Cortex of kidney (tissue), 1 donor: Measurements from ENCODE around the gene LRFN2.

Experiments
- DNase-seq: peaks from one replicate; lab custom pipeline; 2025; lab: John Stamatoyannopoulos, UW

Gene LRFN2

DNA sequence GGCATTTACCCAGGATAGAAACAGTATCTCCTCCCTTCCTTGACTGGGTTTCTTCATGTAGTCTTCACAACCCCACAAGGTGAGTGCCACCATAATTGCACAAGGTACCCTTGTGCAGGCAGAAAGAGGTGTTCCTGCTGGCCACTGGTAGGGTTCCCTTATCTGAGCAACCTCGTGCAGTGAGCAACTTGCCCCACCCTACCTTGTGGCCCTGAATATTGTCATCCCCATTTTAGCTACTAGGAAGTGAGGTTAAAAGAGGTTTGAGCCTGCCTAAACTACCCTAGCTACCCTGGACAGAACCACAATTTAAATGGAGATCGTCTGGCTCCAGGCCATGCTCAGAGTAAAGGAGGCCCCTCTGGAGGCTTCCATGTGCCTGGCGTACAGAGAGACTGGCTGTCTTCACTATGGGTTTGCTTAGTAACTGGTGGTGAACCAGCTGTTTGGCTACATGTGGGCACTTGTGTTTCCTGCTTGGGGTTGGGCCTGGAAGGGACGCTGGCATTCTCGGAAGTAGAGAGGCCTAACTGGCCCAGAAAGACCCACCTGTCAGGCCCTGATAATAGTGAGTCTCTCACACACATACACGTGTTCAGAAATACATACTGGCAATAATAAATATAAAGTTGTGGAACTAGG is 148.8 kb downstream of the LRFN2 start:
- no peak for DNase-seq

DNA sequence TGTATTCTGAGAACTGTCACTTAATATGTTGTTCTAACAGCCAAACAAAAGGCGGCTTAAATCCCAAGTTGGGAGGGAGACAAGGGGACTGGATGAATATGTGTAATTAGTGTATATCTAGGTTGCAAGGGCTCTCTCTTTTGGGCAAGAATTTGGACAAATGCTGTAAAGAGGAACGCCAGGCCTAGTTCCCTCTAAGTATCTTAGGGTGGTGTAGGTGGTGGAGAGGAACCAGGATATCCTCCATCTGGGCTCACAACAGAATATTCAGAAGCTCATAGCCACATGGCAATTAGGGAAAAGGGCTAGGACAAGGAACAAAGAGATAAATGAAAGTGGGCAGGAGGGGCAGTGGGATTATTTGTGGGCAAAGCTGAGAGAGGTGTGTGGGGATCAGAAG is 149.5 kb downstream of the LRFN2 start:
- DNase-seq = no peak

DNA sequence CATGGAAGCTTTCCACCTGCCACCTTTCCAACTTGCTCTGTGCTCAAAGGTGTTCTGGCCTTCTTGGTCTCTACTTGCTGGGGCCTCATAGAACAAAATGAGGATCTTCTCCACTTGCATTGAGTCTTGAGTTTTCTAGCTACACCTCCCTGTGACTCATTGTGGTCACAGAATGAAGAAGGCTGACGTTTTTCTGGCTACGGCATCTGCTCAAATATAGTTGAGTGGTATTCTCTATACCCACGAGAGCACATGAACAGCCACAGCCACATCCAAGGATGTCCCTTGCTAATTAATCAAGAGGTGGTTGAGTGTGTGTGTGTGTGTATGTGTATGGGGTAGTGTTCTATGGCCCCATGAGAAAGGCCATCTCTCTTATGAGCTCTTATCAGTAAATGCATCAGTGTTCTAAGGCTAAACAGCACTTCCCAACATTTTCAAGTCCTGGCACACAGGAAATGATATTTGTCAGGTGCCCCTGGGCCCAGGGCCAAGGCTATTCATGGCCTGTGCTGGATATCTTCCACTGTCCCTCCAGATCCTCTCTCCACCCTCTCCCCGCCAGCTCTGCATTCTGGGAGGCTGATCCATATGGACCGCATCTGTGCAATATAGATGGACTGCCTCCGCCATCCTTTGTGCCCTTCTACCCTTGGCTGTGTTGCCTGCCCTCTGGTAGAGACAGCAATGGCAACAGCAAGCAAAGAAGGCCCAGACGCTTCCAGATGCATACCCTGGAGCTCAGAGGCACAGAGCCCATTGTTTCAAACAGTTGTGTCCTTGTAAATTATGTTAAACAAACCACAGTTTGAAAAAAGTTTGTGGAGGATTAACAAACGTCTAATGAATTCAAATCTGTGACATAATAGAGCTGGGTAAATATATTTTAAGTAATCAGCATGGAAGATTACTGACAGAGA is 150.2 kb downstream of the LRFN2 start:
- no peak for DNase-seq

DNA sequence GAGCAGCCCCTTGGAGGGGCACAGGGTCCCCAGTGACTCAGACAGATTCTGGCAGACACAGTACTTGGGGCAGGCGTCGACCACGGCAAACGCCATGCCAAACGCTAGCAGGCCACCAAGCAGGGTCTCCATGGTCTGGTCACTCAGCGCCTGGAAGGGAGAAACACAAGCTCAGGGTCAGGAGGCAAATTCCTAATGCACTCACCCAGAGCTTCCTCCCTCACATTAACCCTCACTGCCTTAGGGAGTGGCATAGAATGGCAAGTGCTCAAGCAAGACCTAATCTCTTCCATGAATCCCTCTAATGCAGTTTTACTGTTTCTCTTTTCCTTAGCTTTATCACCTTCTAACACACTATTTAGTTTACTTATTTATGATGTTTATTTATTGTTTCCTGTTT is 154.2 kb downstream of the LRFN2 start:
- DNase-seq = no peak

DNA sequence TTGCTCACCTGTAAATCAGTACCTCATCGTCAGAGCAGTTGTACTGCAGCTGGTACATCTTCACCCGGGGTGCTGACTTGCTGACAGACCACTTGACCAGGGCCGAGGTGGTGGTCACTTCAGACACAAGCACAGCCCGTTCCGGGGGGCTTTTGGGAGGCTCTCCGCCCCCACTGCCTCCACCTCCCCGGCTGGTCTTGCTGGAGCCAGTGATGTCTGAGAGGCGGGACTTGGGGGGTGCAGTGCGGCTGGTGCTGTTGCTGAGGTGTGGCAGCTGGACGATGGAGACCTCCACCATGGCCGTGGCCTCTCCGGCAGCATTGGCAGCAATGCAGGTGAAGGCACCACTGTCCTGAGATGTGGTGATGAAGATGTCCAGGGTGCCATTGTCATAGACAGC is 155.5 kb downstream of the LRFN2 start:
- DNase-seq = no peak

DNA sequence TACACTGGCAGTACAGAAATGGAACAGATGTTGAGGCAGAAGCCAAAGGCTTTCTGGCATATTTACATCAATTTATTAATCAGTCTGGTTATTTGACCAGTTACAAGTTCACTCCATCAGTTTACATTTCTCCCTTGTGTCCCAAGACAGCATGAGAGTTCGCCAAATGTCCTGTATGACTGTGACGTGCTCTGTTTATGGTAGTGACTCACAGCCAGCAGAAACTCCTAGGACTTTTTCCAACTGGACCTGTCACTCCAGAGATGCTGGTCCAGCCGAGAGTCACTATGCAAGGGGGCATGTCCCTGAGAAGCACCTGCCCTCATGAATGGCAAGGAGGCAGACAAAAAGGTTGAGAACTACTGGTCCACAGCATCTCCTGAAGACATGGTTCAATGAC is 160.0 kb downstream of the LRFN2 start:
- no peak for DNase-seq

DNA sequence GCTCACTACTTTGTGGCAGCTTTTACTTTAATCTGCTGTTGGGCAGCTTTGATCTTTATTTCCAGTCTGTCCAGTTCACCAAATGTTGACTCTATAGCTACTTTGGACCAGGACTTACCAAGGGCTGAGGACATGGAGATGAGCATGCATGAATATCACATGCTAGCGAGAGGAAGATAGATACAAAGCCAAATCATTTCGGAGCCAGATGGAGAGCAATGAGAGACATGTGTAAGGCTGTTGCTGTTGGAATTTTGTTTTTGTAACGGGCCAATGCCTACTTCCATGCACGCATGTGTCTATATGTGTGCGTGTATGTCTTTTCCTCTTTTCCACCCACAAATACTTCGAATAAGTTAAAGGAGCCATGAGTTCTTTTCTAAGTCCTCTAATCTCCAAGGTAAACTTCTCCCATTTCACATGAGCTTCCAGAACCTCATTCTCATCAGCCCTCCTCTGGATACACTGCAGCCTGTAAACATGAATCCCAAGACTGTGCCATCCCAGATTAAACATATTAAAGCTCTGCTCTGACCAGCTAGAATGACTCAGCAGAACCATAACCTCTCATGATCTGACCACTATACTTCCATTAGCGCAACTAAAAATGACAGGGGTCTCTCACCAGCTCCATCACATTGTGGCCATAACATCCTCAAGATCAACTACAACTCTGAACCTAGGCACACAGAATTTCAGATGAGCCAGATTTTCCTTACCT is 160.7 kb downstream of the LRFN2 start:
- DNase-seq = no peak

DNA sequence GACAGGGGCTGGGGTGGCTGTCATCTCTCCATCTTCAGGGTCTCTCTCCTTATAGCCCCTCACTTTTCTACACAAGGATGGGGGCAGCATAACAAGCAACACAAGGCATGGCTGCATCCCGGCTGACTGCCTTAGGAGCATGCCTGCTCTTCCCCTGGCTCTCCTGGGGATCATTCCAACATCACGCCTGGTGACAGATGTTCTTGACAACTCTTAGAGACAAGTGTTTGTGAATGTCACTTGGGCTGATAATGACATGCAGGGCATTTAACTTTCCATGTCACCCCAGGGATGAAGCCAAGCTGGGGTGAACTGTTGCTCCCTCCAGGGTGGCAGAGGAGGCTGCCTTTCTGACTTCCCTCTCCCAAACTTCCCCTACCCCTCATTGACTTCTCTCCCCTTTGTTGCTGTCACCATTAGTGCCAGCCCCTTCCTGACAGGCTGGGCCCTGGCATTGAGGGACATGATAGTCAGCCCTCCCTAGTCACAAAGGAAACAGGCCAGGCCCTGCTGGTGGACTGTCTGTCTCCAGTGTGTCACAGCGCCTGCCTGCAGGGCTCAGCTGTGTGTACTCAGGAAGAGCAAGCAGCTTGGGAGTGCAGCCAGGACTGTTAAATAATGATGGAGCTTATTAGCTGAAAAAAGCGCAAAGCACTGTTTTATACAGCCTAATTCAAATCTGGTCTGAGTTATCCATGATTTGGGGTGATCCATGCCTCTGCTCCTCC is 161.8 kb downstream of the LRFN2 start:
- DNase-seq = no peak

DNA sequence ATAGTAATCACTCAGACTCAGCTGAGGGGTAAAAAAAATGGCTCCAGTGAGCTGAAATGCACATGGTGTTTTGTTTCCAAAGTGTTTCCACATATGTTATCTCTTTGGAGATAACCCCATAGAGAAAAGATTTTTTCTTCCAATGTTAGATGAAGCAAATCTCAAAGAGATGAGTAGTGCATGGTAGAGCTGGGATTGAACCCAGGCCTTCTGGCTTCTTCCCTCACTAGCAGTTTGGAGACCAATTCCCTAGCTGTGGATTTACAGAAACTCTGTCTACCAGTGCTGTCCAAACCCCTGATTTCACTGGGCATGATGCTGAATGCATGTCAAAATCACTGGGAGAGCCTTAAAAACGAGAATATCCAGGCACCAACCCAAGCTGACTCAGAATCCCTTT is 165.1 kb downstream of the LRFN2 start:
- no peak for DNase-seq

DNA sequence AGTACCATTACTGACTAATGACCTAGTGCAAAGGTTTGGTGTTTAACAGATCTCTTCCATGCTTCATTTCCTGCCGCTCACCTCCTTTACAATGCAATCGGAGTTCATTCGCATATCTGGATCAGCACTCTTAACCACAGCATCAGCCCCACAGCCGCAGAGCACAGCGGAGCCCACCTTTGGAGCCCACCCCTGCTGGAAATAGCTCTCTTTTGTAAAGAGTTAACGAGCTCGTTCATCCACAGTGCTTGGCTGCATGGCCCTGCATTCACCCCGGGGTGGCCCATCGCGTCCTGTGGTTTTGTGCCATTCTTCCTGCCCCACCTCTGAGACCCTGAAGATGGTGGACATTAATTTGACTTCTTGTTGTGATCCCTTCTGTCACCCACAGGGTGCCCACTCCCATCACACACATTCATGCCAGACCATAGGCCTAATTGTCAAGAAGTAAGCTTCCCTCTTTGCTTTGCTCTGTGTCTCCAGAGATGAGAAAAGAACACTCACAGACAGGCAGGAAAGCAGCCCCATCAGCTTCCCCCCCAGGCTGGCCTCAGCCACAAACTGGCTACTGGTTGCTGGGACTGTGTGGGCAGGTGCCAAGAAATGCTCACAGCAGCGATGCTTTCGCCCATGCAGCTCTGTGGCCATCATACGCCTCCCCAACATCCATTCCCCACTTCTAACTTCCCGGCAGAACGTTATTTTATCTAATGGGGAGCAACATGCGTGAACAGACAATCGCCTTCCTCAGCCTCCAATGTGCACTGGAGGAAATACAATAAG is 167.0 kb downstream of the LRFN2 start:
- no peak for DNase-seq

DNA sequence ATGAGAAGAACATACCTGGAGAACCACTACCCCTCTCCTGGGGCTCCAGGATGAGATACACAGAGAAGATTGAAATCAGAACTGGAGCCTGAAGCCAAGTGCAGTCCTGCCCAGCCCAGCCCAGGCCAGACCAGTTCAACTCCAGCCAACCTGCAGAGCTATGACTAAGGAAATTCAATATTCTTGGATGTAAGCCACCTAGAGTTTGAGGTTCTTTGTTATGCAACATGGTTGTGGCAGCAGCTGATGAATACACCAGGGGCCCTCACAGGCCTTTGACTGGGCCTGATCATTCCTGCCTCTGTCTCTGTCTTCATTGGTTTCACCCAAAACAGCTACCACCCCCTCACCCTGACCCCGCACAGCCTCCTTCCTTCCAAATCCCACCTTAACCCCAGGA is 167.8 kb downstream of the LRFN2 start:
- DNase-seq = no peak

DNA sequence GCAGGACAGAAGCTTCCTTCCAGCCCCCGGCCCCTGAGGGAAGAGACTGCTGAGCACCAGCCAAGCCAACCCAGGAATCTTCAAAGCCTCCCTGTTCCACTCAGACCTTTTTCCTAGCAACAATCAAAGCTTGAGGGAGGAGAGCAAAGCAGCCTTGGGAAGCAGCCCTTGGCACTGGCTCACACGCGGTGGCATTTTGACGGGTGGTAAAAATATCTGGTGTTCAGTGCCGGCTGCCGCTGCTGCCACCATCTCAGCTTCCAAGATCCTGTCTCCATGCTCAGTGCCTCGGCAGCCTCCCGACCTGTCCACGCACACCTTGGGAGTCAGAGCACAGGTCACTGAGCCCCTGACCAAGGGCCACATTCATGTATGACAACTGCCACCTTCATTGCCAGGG is 170.1 kb downstream of the LRFN2 start:
- no peak for DNase-seq

DNA sequence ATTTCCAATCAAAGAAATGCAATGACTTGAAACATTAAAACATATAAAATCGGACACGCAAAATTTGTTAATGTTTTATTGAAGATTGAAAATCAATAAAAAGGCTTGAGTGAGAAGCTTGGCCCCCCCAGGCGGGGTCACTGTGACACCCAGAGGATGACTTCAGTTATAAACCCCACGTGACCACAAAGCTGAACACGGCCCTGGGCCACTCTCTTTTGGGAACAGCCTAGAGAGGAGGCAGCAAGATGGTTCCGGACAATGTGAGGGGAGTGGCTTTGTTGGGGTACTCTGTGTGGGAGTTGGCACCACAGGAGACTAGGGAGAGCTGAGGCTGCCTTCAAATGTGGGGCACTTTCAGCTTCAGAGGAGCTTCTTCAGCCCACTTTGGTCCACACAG is 172.5 kb downstream of the LRFN2 start:
- no peak for DNase-seq

DNA sequence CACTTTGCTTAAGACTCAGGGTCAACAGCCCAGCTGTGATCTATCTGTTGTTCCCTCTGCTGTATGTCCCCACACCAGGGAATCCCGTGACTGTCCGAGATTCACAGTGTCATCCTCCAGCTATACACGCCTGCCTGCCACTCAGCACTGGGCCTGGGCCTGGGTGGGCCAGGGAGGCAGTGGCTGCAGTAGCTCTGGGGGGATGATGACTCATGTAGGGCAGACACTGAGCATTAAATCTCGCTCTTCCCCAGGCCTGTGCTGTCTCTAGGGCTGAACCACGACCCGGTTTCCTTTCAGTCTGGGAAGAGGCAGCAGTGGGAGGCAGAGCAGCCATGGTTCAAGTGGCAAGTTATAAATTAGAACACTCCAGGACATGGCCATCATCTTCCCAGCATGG is 173.9 kb downstream of the LRFN2 start:
- no peak for DNase-seq

DNA sequence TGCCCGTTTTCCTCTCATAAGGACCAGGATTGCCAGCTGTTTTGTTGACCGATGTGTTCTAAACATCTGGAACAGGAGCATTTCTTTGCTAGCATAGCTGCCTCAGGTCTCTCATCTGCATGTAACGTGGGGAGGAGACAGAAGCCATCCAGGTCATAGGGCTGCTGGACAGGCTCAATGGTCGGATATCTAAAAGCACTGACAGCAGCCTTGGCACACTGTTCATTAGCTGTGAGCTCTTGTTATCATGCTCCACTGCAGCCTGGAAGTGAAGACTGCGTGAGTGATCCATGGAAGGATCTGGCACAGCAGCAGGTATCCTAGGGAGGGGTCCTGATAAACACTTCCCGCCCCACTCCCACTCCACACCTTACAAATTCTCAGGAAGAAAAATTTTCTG is 175.3 kb downstream of the LRFN2 start:
- no peak for DNase-seq

DNA sequence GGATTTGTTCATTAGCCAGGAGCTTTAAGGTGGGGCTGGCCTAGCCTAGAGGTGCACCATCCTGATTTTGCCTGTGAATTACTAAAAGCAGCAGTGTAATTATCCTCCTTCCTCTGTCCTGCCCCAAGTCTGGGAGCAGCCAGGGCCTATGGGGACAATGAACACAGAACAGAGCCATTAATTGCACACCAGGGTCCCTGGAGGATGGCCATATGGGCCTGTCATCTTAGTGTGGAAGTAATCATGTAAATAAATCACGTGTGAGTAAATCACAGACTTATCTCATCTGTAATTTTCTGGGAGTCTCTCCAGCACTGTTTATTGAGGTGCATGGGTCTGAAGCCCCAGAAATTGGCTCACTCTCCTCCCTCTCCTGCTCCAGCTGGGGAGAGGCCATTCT is 176.3 kb downstream of the LRFN2 start:
- DNase-seq = no peak

DNA sequence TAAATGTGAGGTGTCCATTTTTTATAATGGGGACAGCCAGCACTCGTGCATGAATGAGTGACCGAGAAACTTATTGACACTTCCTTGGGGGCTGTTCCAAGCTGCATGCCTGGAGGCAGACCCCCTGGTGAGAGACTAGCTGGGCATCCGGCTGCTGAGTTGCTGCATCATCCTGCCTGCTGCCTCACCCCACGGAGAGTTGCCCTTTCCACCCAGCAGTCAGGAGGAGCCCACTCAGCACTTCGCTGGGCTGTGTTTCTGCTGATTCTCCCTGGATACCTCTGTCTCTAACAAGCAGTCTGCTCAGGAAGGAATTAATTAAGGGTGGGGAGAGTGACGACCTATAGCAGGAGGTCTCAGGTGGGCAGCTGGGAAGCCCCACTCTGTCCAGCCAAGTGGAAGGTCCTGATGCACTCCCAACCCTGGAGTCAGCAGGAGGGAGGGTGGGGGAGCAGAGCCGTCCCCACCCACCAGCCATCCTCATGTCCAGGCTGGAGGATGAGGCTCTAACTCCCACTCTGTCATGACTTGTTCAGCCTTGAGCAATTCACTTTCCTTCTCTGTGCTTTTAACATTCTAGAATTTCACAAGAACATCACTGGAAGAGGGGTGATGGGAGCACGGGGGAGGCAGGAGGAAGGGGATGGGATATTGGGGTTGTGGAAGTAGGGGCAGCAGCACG is 177.3 kb downstream of the LRFN2 start:
- no peak for DNase-seq

DNA sequence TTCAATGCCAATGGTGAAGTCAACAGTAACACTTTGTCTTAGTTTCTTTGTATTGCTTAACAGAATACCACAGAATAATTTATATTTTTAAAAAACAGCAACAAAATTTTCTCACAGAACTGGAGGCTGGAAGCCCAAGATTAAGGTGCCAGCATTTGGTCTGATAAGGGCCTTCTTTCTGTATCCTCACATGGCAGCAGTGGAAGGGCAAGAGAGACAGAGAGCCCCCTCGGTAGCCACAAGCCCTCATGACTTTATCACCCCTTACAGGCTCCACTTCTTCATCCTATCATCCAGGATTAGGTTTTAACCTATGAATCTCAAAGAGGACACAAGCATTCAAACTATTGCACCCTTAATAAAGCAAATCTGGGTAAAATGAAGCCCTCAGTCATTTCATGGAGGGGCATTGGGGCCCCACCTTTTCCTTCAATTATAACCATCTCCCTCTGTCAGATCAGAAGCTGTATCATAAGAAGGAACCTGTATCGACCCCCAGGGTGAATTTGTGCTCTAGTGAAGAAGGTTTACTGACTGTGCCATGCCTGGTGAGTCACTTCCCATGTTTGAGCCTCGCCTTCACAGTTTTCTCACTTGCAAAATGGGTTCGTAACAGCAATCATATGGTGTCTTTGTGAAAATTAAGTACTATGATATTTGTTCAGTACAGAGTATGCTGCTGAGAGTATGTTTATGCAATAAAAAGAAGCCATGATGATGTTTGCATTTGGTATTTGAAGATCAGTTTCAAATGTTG is 178.2 kb downstream of the LRFN2 start:
- no peak for DNase-seq

DNA sequence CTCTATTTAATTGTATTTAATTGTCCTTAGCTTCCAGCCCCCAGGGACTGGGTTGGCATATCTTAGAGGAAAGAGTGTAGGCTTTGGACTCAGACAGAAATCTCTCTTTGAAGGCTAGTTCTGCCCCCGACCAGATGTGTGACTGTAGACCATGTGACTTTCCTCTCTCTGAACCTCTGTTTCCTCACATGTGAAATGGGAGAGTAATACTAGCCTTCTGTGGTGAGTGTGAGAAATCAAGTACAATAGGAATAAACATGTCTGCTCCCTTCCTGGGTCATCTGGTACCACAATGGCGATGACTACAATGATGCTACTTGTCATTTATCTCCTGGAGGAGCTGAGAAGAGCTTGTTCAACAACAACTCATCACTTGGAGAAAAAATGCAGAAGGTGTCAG is 179.9 kb downstream of the LRFN2 start:
- no peak for DNase-seq

DNA sequence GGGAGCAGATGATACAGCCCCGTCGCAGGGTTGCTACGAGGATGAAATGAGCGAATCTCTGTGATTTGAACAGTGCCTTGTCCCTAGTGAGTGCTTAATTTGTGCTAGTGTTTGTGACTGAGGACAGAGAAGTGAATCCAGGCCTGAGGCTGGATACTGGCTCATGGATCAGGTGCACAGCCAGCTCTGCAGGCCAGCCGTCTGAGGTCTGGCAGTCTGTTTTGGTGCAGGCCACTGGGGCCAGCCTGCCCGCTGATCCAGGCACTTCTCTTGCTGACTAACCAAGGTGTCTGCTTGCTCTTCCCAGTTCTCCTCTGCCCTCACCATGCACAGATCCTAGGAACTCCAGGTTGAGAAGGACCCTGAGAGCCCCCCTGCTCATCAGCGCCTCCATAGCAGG is 181.0 kb downstream of the LRFN2 start:
- no peak for DNase-seq
